ENCODE data around the gene CDH15.
"Not testable (repeated sequence)": the region's sequence is repeated elsewhere in the genome, so short reads cannot be mapped to it uniquely, and the experiment has no call there.

CDH15 gene

DNA sequence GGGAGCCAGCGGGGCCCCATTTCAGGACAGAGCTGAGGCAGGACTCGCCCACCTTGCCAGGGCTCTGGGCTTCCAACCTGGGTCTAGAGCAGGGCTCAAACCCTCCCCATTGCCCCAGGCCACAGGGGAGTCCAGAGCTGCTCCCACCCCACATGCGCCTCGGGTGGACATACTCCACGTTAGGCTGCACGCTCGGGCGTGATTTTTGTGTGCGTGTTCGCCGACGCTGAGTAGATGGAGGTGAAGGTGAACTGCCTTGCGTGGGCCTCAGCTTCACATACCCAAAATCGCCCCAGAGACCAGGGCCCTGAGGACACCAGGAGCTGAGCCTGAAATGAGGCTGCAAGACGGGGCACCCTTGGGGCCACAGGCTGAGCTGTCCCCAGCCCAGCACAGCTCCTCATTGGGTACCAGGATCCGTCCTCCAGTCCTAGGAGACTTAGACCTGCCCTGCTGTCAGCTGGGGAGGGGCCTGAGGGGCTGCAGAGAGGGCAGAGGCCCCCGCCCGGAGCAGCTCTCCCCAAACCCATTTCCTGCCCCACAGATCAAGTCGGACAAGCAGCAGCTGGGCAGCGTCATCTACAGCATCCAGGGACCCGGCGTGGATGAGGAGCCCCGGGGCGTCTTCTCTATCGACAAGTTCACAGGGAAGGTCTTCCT lies 8.2 kb downstream of the CDH15 start:
- TF ChIP-seq ZNF274 (IDR thresholded peaks at IDR 0.05; ENCODE audit: low read depth, low read length), result no peak
- TF ChIP-seq SUZ12 (IDR thresholded peaks at IDR 0.05; ENCODE audit: extremely low read depth, insufficient read depth, insufficient read length), result no peak
- no peak for TF ChIP-seq YY1 (IDR thresholded peaks at IDR 0.05; ENCODE audit: insufficient read depth, insufficient read length)
- H3K9me3 ChIP-seq (ENCODE audit: insufficient read depth, low read length), result no peaks in the 10 kb centered on the region
- DNase-seq (ENCODE audit: low read depth, low spot score), result no peak
- no peaks in the 10 kb centered on the region for H3K36me3 ChIP-seq (ENCODE audit: insufficient read depth, insufficient read length, low read length)
- no peak overlapping the region for H3K9ac ChIP-seq (ENCODE audit: insufficient read length, low read depth)
- H3K27me3 ChIP-seq (ENCODE audit: insufficient read depth, insufficient read length), result no peaks in the 10 kb centered on the region
- peaks cover 18% of the 10 kb centered on the region for H3K4me1 ChIP-seq (ENCODE audit: insufficient read depth, insufficient read length)
- H3K4me3 ChIP-seq (ENCODE audit: insufficient read length, low read depth), result no peak overlapping the region

DNA sequence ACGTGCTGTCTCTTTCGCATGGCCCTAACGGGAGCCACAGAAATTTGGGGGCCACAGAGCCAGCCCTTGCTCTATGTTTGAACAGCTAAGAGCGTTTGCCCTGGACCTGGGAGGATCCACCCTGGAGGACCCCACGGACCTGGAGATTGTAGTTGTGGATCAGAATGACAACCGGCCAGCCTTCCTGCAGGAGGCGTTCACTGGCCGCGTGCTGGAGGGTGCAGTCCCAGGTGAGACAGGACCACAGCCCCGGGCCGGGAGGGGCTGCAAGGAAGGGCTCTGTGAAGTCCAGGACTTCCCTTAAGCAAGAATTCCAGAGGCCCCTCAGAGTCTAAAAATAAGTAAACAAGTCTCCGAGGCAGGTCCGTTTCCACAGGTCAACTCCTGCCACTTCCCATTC lies 11.9 kb downstream of the CDH15 start:
- H3K4me3 ChIP-seq (ENCODE audit: insufficient read length, low read depth), result no peak overlapping the region
- no peaks in the 10 kb centered on the region for H3K9me3 ChIP-seq (ENCODE audit: insufficient read depth, low read length)
- no peaks in the 10 kb centered on the region for H3K27me3 ChIP-seq (ENCODE audit: insufficient read depth, insufficient read length)
- DNase-seq (ENCODE audit: low read depth, low spot score), result no peak
- TF ChIP-seq ZNF274 (IDR thresholded peaks at IDR 0.05; ENCODE audit: low read depth, low read length), result no peak
- no peak for TF ChIP-seq SUZ12 (IDR thresholded peaks at IDR 0.05; ENCODE audit: extremely low read depth, insufficient read depth, insufficient read length)
- no peak for TF ChIP-seq YY1 (IDR thresholded peaks at IDR 0.05; ENCODE audit: insufficient read depth, insufficient read length)
- peak overlapping the region; percentile 5 for H3K9ac ChIP-seq (ENCODE audit: insufficient read length, low read depth)
- H3K4me1 ChIP-seq (ENCODE audit: insufficient read depth, insufficient read length), result peaks cover 12% of the 10 kb centered on the region
- no peaks in the 10 kb centered on the region for H3K36me3 ChIP-seq (ENCODE audit: insufficient read depth, insufficient read length, low read length)

DNA sequence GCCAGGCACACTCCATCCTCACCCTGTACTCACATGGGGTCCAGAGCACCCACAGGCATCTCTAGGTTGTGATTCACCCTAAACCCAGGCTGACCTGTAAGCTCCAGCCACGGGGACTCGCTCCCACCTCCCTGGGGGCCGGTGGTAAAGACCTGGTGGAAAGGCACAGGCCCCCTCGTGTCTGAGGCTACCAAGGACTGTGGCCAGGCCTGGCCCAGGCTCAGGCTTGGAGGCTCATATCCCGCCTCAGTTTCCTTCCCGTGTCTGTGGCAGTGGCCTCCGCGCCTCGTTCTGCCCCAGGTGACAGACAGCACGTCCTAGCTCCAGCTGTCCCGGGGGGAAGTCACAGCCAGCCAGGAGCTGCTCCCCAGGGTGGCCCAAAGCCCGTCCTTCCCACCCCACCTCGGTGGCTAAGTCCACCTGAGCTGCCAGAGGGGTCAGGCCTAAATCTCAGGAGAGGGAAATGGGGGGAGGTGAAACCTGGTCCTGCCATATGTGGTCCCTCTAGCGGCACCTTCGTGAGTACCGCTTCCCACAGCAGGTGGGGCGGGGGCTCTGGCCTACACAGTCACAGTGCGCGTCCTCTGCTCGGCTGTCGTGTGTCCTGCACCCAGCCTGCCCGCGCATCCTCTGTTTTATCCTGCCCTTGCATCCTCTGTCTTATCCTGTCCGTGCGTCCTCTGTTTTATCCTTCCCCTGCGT lies 12.6 kb downstream of the CDH15 start:
- Histone ChIP-seq H3K9ac (ENCODE audit: insufficient read length, low read depth) (peak overlapping the region; percentile 18), H3K9me3 (ENCODE audit: insufficient read depth, low read length) (no peaks in the 10 kb centered on the region), H3K4me1 (ENCODE audit: insufficient read depth, insufficient read length) (peaks cover 6% of the 10 kb centered on the region), H3K27me3 (ENCODE audit: insufficient read depth, insufficient read length) (no peaks in the 10 kb centered on the region), H3K4me3 (ENCODE audit: insufficient read length, low read depth) (no peak overlapping the region), H3K36me3 (ENCODE audit: insufficient read depth, insufficient read length, low read length) (no peaks in the 10 kb centered on the region)
- TF ChIP-seq ZNF274 (IDR thresholded peaks at IDR 0.05; ENCODE audit: low read depth, low read length) (no peak), YY1 (IDR thresholded peaks at IDR 0.05; ENCODE audit: insufficient read depth, insufficient read length) (no peak), SUZ12 (IDR thresholded peaks at IDR 0.05; ENCODE audit: extremely low read depth, insufficient read depth, insufficient read length) (no peak)
- no peak for DNase-seq (ENCODE audit: low read depth, low spot score)

GRCh38 chr16:89184677-89184932 lies 13.1 kb downstream of the CDH15 start:
- no peaks in the 10 kb centered on the region for H3K9me3 ChIP-seq (ENCODE audit: insufficient read depth, low read length)
- TF ChIP-seq YY1 (IDR thresholded peaks at IDR 0.05; ENCODE audit: insufficient read depth, insufficient read length) (no peak), ZNF274 (IDR thresholded peaks at IDR 0.05; ENCODE audit: low read depth, low read length) (no peak)
- H3K27me3 ChIP-seq (ENCODE audit: insufficient read depth, insufficient read length), result no peaks in the 10 kb centered on the region
- H3K9ac ChIP-seq (ENCODE audit: insufficient read length, low read depth), result peak overlapping the region; percentile 18
- no peak overlapping the region for H3K4me3 ChIP-seq (ENCODE audit: insufficient read length, low read depth)
- no peak for DNase-seq (ENCODE audit: low read depth, low spot score)
- H3K4me1 ChIP-seq (ENCODE audit: insufficient read depth, insufficient read length), result peaks cover 6% of the 10 kb centered on the region
- H3K36me3 ChIP-seq (ENCODE audit: insufficient read depth, insufficient read length, low read length), result no peaks in the 10 kb centered on the region

- H3K27me3 ChIP-seq (ENCODE audit: insufficient read depth, insufficient read length), result peaks cover 2% of the 10 kb centered on the region
- no peak for DNase-seq (ENCODE audit: low read depth, low spot score)
- no peak overlapping the region for H3K4me3 ChIP-seq (ENCODE audit: insufficient read length, low read depth)
- H3K4me1 ChIP-seq (ENCODE audit: insufficient read depth, insufficient read length), result peaks cover 4% of the 10 kb centered on the region
- no peaks in the 10 kb centered on the region for H3K36me3 ChIP-seq (ENCODE audit: insufficient read depth, insufficient read length, low read length)
- no peak for TF ChIP-seq SUZ12 (IDR thresholded peaks at IDR 0.05; ENCODE audit: extremely low read depth, insufficient read depth, insufficient read length)
- no peak for TF ChIP-seq YY1 (IDR thresholded peaks at IDR 0.05; ENCODE audit: insufficient read depth, insufficient read length)
- no peak for TF ChIP-seq ZNF274 (IDR thresholded peaks at IDR 0.05; ENCODE audit: low read depth, low read length)
- no peaks in the 10 kb centered on the region for H3K9me3 ChIP-seq (ENCODE audit: insufficient read depth, low read length)
- no peak overlapping the region for H3K9ac ChIP-seq (ENCODE audit: insufficient read length, low read depth)
Measured at GRCh38 chr16:89184933-89185794, 13.6 kb downstream of the CDH15 start.

DNA sequence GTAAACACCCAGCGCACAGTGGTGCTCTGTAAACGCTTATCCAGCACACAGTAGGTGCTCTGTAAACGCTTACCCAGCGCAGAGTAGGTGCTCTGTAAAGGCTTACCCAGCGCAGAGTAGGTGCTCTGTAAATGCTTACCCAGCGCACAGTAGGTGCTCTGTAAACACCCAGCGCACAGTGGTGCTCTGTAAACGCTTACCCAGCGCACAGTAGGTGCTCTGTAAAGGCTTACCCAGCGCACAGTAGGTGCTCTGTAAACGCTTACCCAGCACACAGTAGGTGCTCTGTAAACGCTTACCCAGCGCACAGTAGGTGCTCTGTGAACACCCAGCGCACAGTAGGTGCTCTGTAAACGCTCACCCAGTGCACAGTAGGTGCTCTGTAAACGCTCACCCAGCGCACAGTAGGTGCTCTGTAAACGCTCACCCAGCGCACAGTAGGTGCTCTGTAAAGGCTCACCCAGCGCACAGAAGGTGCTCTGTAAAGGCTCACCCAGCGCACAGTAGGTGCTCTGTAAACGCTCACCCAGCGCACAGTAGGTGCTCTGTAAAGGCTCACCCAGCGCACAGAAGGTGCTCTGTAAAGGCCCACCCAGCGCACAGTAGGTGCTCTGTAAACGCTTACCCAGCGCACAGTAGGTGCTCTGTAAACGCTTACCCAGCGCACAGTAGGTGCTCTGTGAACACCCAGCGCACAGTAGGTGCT lies 14.5 kb downstream of the CDH15 start:
- not testable (repeated sequence) for H3K4me1 ChIP-seq (ENCODE audit: insufficient read depth, insufficient read length); H3K9me3 ChIP-seq (ENCODE audit: insufficient read depth, low read length); H3K36me3 ChIP-seq (ENCODE audit: insufficient read depth, insufficient read length, low read length); H3K27me3 ChIP-seq (ENCODE audit: insufficient read depth, insufficient read length); H3K9ac ChIP-seq (ENCODE audit: insufficient read length, low read depth); DNase-seq (ENCODE audit: low read depth, low spot score); H3K4me3 ChIP-seq (ENCODE audit: insufficient read length, low read depth)

- not testable (repeated sequence) for H3K4me3 ChIP-seq (ENCODE audit: insufficient read length, low read depth); H3K4me1 ChIP-seq (ENCODE audit: insufficient read depth, insufficient read length); H3K9me3 ChIP-seq (ENCODE audit: insufficient read depth, low read length); DNase-seq (ENCODE audit: low read depth, low spot score); H3K36me3 ChIP-seq (ENCODE audit: insufficient read depth, insufficient read length, low read length); H3K9ac ChIP-seq (ENCODE audit: insufficient read length, low read depth)
- H3K27me3 ChIP-seq (ENCODE audit: insufficient read depth, insufficient read length), result peaks cover 15% of the 10 kb centered on the region
Measured at GRCh38 chr16:89186593-89187031, 15.1 kb downstream of the CDH15 start.

Data from NT2/D1 (cell line).